GM12878 (cell line): Measurements from ENCODE around the gene MCEMP1. TPM values are rescaled to one million over a fixed set of nuclear protein-coding genes. Genes with fewer than 3 reads are reported as not detected.

Experiments
- CEBPB ChIP-seq, 2 experiments: fragments of 150-350 bp in 1 of 2; IDR thresholded peaks; 2 replicates each; pipeline ENCODE4 v1.6.1; 2012 to 2014; ENCODE audit warnings: low read depth in 2 of 2, low read length in 2 of 2, borderline replicate concordance in 1 of 2, inconsistent platforms in 1 of 2
- E2F4 ChIP-seq: IDR thresholded peaks from 2 replicates; pipeline ENCODE4 v1.6.1; 2012; ENCODE audit warnings: low read depth, low read length, improper control_type of control experiment
- IKZF1 ChIP-seq: fragments of 450-650 bp; conservative IDR thresholded peaks from 2 replicates; pipeline ENCODE4 v1.6.1; 2017; ENCODE audit warnings: antibody characterized with exemption, mild to moderate bottlenecking
- NFYB ChIP-seq: IDR thresholded peaks from 2 replicates; pipeline ENCODE4 v1.6.1; 2011; ENCODE audit warnings: low read depth, mild to moderate bottlenecking, low read length, improper control_type of control experiment, moderate library complexity; ENCODE audit not compliant: insufficient read depth
- POLR2A ChIP-seq: IDR thresholded peaks from 2 replicates; pipeline ENCODE4 v1.6.1; 2011; ENCODE audit warnings: low read depth, mild to moderate bottlenecking, low read length
- SMAD5 ChIP-seq: IDR thresholded peaks from 2 replicates; pipeline ENCODE4 v1.6.1; 2016; ENCODE audit warnings: antibody characterized with exemption, low read depth
- SMC3 ChIP-seq: IDR thresholded peaks from 2 replicates; pipeline ENCODE4 v1.6.1; 2011; ENCODE audit warnings: low read length, improper control_type of control experiment, borderline replicate concordance
- SREBF1 ChIP-seq: IDR thresholded peaks from 2 replicates; pipeline ENCODE4 v1.6.1; 2012; ENCODE audit warnings: mild to moderate bottlenecking, low read length
- SREBF2 ChIP-seq: IDR thresholded peaks from 2 replicates; pipeline ENCODE4 v1.6.1; 2012; ENCODE audit warnings: mild to moderate bottlenecking, low read length
- TAF1 ChIP-seq: IDR thresholded peaks from 2 replicates; pipeline ENCODE4 v1.6.1; 2011; ENCODE audit warnings: mild to moderate bottlenecking, low read depth, low read length, borderline replicate concordance
- TCF12 ChIP-seq: IDR thresholded peaks from 2 replicates; pipeline ENCODE4 v1.6.1; 2011; ENCODE audit warnings: low read depth, mild to moderate bottlenecking, low read length
- TCF3 ChIP-seq: IDR thresholded peaks from 2 replicates; pipeline ENCODE4 v1.6.1; 2012; ENCODE audit warnings: low read depth, mild to moderate bottlenecking, low read length, borderline replicate concordance; ENCODE audit not compliant: insufficient read depth
- ZBED1 ChIP-seq: IDR thresholded peaks from 2 replicates; pipeline ENCODE4 v1.6.1; 2016; ENCODE audit warnings: borderline replicate concordance
- ZBTB33 ChIP-seq: fragments of 450-650 bp; IDR thresholded peaks from 2 replicates; pipeline ENCODE4 v1.6.1; 2017; ENCODE audit warnings: mild to moderate bottlenecking
- ZNF217 ChIP-seq: fragments of 450-650 bp; IDR thresholded peaks from 2 replicates; pipeline ENCODE4 v1.6.1; 2017; ENCODE audit warnings: antibody characterized with exemption, mild to moderate bottlenecking
- ZSCAN29 ChIP-seq: fragments of 450-650 bp; IDR thresholded peaks from 2 replicates; pipeline ENCODE4 v1.6.1; 2017; ENCODE audit warnings: mild to moderate bottlenecking, moderate library complexity
- polyA plus RNA-seq, 11 experiments: library from polyadenylated mRNA; depleted of rRNA in 4 of 11; unstranded in 6 of 11; stranded (reverse) in 5 of 11; fragments of >200 nt; fragmentation: Nextera tagmentation in 4 of 11; fragmentation: Illumina TruSeq in 1 of 11; extraction: Ambion mirVana in 4 of 11; extraction: Trizol in 1 of 11; gene quantifications; 1 replicate in 1 of 11; 2 replicates in 10 of 11; pipeline versions ENCODE4 v1.2.1 to v1.2.3, GENCODE V29; 2011 to 2016; ENCODE audit warnings: inconsistent platforms in 2 of 11, missing spikeins in 2 of 11, low read depth in 1 of 11
- total RNA-seq, 4 experiments: library from RNA; depleted of rRNA in 3 of 4; stranded (reverse); fragments of >200 nt in 3 of 4; fragmentation: Illumina TruSeq in 1 of 4; extraction: Trizol in 1 of 4; gene quantifications; 2 replicates each; pipeline versions ENCODE4 v1.2.1 to v1.2.3, GENCODE V29; 2013 to 2021
- TF ChIP-seq, protein P1 (sequence below), 3 experiments: IDR thresholded peaks in 2 of 3; conservative IDR thresholded peaks in 1 of 3; 2 replicates each; pipeline ENCODE4 v1.5.1; 2011; ENCODE audit warnings: low read depth in 3 of 3, low read length in 3 of 3, mild to moderate bottlenecking in 3 of 3, control low read depth in 2 of 3, moderate library complexity in 2 of 3, inconsistent platforms in 1 of 3, mixed read lengths in 1 of 3; ENCODE audit not compliant: control insufficient read depth in 2 of 3, insufficient read depth in 1 of 3; ENCODE audit errors: extremely low read depth in 1 of 3
- TF ChIP-seq, protein P2 (sequence below): fragments of 450-650 bp; IDR thresholded peaks from 2 replicates; pipeline ENCODE4 v1.6.1; 2017; ENCODE audit warnings: mild to moderate bottlenecking, low read depth, inconsistent platforms; ENCODE audit not compliant: poor library complexity, severe bottlenecking
- TF ChIP-seq, protein P3 (sequence below): IDR thresholded peaks from 2 replicates; pipeline ENCODE4 v1.6.1; 2012; ENCODE audit warnings: low read depth, low read length, improper control_type of control experiment
- TF ChIP-seq, protein P4 (sequence below): IDR thresholded peaks from 2 replicates; pipeline ENCODE4 v1.6.1; 2012; ENCODE audit warnings: mild to moderate bottlenecking, low read depth, low read length

The MCEMP1 gene
- total and polyA plus RNA-seq, 10 of the 15 experiments (the other 5 are each of a cell fraction or from before 2014, with no cell fraction given) = 0.08 to 0.55 (median 0.26) TPM; not detected in 1

DNA sequence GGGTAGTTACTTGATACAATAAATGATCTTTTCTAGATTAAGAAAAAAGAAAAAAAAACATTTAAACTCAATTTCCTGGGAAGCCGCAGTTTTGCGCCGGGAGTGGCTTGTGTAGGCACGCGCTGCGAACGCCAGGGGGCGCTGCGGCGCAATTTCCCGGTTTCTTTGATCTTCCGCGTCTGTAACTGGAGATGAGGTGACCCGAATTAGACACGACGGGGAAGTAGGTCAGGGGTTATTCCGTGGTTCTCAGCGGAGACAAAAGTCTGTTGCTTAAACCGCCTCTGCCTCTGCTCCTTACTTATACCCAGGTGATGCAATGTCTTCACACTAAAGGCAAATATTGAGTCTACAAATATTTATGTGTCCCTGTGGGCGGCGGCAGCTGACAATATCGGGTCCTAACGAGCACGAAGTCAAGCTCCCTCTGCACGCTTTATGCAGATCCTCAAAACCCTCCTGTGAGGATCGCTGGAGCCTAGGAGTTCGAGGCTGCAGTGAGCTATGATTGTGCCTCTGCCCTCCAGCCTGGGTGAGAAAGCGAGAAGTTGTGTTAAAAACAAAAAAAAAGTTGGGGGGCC lies 24.7 kb upstream of the MCEMP1 start (continued):
- TF ChIP-seq, protein P1, sequence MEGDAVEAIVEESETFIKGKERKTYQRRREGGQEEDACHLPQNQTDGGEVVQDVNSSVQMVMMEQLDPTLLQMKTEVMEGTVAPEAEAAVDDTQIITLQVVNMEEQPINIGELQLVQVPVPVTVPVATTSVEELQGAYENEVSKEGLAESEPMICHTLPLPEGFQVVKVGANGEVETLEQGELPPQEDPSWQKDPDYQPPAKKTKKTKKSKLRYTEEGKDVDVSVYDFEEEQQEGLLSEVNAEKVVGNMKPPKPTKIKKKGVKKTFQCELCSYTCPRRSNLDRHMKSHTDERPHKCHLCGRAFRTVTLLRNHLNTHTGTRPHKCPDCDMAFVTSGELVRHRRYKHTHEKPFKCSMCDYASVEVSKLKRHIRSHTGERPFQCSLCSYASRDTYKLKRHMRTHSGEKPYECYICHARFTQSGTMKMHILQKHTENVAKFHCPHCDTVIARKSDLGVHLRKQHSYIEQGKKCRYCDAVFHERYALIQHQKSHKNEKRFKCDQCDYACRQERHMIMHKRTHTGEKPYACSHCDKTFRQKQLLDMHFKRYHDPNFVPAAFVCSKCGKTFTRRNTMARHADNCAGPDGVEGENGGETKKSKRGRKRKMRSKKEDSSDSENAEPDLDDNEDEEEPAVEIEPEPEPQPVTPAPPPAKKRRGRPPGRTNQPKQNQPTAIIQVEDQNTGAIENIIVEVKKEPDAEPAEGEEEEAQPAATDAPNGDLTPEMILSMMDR (IDR thresholded peaks at IDR 0.05 in 2 of 3, conservative IDR thresholded peaks at IDR 0.05 in 1 of 3; ENCODE audit: control insufficient read depth in 2 of 3, extremely low read depth in 1 of 3, insufficient read depth in 1 of 3, low read depth in 3 of 3, low read length in 3 of 3) = peak; percentile 91 to 97 (median 95)
- TF ChIP-seq TCF12 (no peak), ZBED1 (no peak), E2F4 (no peak), SMAD5 (no peak), POLR2A (no peak), NFYB (no peak), SMC3 (peak; percentile 89), IKZF1 (peak; percentile 76), TCF3 (no peak), TAF1 (no peak), ZSCAN29 (peak; percentile 89), SREBF2 (no peak), SREBF1 (no peak), CEBPB (IDR thresholded peaks at IDR 0.05; ENCODE audit: borderline replicate concordance in 1 of 2, low read depth in 2 of 2, low read length in 2 of 2) (peak in 1 of 2 experiments; percentile 56; a peak in 1 of 4 replicates), ZNF217 (no peak), ZBTB33 (no peak)
- TF ChIP-seq, protein P2, sequence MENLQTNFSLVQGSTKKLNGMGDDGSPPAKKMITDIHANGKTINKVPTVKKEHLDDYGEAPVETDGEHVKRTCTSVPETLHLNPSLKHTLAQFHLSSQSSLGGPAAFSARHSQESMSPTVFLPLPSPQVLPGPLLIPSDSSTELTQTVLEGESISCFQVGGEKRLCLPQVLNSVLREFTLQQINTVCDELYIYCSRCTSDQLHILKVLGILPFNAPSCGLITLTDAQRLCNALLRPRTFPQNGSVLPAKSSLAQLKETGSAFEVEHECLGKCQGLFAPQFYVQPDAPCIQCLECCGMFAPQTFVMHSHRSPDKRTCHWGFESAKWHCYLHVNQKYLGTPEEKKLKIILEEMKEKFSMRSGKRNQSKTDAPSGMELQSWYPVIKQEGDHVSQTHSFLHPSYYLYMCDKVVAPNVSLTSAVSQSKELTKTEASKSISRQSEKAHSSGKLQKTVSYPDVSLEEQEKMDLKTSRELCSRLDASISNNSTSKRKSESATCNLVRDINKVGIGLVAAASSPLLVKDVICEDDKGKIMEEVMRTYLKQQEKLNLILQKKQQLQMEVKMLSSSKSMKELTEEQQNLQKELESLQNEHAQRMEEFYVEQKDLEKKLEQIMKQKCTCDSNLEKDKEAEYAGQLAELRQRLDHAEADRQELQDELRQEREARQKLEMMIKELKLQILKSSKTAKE = peak; percentile 76
- TF ChIP-seq, protein P3, sequence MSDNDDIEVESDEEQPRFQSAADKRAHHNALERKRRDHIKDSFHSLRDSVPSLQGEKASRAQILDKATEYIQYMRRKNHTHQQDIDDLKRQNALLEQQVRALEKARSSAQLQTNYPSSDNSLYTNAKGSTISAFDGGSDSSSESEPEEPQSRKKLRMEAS = no peak
- TF ChIP-seq, protein P4, sequence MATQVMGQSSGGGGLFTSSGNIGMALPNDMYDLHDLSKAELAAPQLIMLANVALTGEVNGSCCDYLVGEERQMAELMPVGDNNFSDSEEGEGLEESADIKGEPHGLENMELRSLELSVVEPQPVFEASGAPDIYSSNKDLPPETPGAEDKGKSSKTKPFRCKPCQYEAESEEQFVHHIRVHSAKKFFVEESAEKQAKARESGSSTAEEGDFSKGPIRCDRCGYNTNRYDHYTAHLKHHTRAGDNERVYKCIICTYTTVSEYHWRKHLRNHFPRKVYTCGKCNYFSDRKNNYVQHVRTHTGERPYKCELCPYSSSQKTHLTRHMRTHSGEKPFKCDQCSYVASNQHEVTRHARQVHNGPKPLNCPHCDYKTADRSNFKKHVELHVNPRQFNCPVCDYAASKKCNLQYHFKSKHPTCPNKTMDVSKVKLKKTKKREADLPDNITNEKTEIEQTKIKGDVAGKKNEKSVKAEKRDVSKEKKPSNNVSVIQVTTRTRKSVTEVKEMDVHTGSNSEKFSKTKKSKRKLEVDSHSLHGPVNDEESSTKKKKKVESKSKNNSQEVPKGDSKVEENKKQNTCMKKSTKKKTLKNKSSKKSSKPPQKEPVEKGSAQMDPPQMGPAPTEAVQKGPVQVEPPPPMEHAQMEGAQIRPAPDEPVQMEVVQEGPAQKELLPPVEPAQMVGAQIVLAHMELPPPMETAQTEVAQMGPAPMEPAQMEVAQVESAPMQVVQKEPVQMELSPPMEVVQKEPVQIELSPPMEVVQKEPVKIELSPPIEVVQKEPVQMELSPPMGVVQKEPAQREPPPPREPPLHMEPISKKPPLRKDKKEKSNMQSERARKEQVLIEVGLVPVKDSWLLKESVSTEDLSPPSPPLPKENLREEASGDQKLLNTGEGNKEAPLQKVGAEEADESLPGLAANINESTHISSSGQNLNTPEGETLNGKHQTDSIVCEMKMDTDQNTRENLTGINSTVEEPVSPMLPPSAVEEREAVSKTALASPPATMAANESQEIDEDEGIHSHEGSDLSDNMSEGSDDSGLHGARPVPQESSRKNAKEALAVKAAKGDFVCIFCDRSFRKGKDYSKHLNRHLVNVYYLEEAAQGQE = no peak
